GM18505 (cell line): ENCODE results near the gene FXYD5.

Experiments
- ATAC-seq: cut with Tn5 transposase; IDR thresholded peaks from one replicate; pipeline ENCODE4 v1.9.1; 2021; ENCODE audit not compliant: unreplicated experiment
- POLR2A ChIP-seq: IDR thresholded peaks from 4 replicates; pipeline ENCODE4 v1.6.1; 2011; ENCODE audit warnings: borderline replicate concordance; ENCODE audit not compliant: insufficient read depth, insufficient read length; ENCODE audit errors: extremely low read depth

FXYD5 gene

DNA sequence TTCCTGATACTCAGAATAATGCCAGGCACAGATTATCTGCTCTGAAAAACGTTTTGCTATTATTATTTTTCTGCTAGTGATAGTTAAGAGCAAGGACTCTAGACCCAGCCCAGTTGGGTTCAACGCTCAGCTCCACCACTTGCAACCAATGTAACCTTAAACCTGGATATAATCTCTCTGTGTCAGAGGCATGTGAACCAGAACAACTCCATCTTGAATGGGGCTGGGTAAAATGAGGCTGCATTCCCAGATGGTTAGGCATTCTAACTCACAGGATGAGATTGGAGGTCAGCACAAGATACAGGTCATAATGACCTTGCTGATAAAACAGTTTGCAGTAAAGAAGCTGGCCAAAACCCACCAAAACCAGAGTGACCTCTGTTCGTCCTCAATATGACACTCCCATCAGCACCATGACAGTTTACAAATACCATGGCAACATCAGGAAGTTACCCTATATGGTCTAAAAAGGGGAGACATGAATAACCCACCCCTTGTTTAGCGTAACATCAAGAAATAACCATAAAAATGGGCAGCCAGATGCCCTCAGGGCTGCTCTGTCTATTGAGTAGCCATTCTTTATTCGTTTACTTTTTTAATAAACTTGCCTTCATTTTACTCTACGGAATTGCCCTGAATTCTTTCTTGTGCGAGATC is 60.4 kb downstream of the FXYD5 start:
- no peak for ATAC-seq
- TF ChIP-seq POLR2A: no peak

DNA sequence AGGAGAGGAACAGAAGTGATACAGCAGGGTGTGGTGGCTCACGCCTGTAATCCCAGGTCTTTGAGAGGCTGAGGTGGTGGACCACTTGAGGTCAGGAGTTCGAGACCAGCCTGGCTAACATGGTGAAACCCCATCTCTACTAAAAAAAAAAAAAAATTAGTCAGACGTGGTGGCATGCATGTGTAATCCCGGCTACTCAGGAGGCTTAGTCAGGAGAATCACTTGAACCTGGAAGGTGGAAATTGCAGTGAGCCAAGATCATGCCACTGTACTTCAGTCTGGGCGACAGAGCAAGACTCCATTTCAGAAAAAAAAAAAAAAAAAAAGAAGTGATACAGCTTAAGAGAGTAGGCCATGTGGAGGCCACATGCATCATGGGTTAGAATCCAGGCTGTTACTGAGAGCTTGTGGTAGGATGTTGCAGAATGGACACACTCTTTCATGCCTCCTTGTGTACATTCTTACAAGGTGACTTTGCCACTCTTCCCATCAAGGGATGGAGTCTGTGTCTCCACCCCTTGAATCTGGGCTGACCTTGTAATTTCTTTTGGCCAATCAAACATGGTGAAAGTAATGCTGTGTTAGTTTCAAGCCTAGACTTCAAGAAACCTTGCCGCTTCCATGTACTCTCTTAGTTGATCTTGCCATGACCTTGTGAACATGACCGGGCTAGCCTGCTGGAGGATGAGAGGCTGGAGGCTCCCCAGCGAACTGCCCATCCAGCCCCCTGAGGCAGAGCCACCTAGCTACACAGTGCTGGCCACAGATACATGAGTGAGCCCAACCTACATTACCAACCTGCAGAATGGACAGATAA is 61.7 kb downstream of the FXYD5 start:
- TF ChIP-seq POLR2A: no peak

GRCh38 chr19:35216833-35217648 is 62.5 kb downstream of the FXYD5 start:
- ATAC-seq: no peak
- TF ChIP-seq POLR2A: no peak

More for the DNA sequence above, 61.7 kb downstream of the FXYD5 start:
- no peak for ATAC-seq

- ATAC-seq: no peak
- TF ChIP-seq POLR2A: no peak
Observed at GRCh38 chr19:35217649-35217990, 63.1 kb downstream of the FXYD5 start.

DNA sequence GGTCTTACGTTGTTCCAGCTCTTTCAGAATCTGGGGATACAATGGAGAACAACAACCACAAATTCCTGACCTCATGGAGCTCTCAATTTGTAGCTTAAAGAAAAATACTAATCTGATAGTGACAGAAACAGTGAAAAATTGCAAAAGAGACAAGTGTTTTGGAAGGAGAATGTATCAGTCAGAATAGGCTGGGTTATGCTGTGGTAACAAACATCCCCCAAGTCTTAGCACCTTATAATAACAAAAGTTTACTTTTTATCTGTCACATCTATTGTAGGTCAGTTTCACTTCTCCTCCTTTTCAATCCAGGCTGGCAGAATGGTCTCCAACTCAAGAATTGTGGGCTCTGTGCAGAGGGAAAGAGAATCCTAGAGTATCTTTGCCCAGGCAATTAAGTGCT is 64.5 kb downstream of the FXYD5 start:
- no peak for ATAC-seq
- no peak for TF ChIP-seq POLR2A
